ENCODE results near the gene CEP20.
"Not testable (repeated sequence)": the region's sequence is repeated elsewhere in the genome, so short reads cannot be mapped to it uniquely, and the experiment has no call there.

CEP20 gene, protein sequence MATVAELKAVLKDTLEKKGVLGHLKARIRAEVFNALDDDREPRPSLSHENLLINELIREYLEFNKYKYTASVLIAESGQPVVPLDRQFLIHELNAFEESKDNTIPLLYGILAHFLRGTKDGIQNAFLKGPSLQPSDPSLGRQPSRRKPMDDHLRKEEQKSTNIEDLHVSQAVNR

GRCh38 chr16:15888072-15888976 is at the start of gene CEP20:
TSS of gene CEP20 (minus strand) at chr16:15888603. CDS start at chr16:15888585, 18 bp downstream.
- DNase-seq: peak; percentile 95

GRCh38 chr16:15936809-15937208 is 48.4 kb upstream of the CEP20 start:
- not testable (repeated sequence) for DNase-seq

DNA sequence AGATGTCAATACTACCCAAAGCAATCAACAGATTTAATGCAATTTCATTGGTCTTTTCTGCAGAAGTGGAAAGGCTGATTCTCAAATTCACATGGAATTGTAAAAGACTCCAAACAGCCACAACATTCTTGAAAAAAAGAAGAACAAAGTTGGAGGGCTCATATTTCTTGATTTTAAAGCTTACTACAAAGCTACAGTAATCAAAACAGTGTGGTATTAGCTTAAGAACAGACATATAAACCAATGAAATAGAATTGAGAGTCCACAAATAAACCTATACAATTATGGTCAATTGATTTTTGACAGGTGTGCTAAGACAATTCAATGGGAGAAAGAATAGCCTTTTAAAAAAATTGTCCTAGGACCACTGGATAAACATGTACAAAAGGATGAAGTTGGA is 46.6 kb upstream of the CEP20 start:
- no peak for DNase-seq

- no peak for DNase-seq
These were observed 45.4 kb upstream of the CEP20 start for GRCh38 chr16:15933781-15934180.

DNA sequence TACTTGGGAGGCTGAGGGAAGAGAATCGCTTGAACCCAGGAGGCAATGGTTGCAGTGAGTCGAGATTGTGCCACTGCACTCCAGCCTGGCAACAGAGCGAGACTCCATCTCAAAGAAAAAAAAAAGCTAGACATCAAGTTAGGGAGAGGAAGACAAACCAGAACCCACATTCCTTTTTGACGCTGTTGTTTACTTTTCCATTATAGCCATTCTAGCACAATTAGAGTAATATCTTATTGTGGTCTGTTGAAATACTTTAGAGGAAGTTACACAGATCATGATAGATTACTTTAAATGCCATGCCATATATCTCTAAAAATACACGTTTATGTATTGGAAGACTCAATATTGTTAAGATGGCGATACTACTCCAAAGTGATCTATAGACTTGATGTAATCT is 44.5 kb upstream of the CEP20 start:
- no peak for DNase-seq

DNA sequence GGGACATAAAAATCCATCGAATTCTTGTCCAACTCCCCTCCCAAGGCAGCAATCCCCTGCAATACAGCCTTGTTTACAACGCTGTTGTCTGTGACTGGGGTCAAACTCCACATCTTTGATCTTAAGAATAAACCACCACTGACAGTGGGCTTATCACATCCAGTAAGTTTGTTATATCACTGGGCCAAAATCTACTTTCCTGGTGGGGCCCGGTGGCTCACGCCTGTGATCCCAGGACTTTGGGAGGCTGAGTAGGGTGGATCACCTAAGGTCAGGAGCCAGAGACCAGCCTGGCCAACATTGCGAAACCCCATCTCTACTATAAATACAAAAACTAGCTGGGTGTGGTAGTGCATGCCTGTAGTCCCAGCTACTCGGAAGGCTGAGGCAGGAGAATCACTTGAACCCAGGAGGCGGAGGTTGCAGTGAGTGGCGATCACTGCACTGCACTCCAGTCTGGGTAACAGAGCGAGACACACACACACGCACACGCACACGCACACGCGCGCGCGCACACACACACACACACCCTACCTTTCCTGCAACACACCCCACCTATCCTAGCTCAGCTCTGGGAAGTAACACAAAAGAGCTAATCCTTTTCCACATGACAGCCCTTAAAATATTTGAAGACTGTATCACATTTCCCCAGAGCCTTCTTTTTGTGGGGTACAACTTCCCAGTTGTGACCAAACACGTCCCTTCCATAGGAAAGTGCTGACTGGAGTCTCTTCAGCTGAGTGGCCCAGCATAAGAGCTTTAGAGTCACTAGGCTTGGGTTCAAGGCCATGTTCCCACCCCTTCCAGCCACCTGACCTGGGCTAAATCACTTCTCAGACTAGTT is 40.1 kb upstream of the CEP20 start:
- DNase-seq: no peak

GRCh38 chr16:15925631-15926030 is 37.2 kb upstream of the CEP20 start:
- no peak for DNase-seq

GRCh38 chr16:15924996-15925395 is 36.6 kb upstream of the CEP20 start:
- no peak for DNase-seq

GRCh38 chr16:15919331-15919730 is 30.9 kb upstream of the CEP20 start:
- no peak for DNase-seq

- not testable (repeated sequence) for DNase-seq
These were observed 29.9 kb upstream of the CEP20 start for GRCh38 chr16:15918314-15918713.

GRCh38 chr16:15916323-15916722 is 27.9 kb upstream of the CEP20 start:
- no peak for DNase-seq

DNA sequence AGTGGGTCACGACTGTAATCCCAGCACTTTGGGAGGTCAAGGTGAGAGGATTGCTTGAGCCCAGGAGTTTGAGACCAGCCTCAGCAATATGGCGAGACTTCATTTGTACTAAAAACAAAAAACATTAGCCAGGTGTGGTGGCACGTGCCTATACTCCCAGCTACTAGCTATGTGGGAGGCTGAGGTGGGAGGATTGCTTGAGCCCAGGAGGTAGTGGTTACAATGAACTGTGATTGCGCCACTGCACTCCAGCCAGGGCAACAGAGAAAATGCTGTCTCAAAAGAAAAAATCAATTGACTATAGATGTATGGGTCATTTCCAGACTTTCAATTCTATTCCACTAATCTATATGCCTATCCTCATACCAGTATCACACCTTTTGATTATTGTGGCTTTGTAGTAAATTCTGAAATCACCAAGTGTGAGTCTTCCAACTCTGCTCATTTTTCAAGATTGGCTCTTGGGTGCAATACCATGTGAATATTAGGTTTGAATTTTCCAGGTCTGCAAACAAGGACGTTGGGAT is 27.2 kb upstream of the CEP20 start:
- no peak for DNase-seq

- no peak for DNase-seq
These were observed 24.8 kb upstream of the CEP20 start for GRCh38 chr16:15913046-15913698.

GRCh38 chr16:15911198-15911597 is 22.8 kb upstream of the CEP20 start:
- DNase-seq: no peak

- DNase-seq: no peak
These were observed 19.6 kb upstream of the CEP20 start for GRCh38 chr16:15907863-15908478.

DNA sequence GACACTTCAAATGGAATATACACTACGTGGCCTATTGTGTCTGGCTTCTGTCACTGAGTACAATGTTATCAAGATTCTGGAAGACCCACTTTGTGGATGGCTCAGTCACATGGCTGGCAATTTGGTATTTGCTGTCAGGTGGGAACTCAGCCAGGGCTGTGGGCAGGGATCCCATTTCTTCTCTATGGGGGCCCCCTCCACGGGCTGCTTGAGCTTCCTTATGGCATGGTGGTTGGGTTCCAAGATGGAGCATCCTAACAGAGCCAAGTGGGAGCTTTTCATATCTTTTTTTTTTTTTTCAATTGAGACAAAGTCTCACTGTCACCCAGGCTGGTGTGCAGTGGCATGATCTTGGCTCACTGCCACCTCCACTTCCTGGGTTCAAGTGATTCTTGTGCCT is 18.0 kb upstream of the CEP20 start:
- DNase-seq: no peak

DNA sequence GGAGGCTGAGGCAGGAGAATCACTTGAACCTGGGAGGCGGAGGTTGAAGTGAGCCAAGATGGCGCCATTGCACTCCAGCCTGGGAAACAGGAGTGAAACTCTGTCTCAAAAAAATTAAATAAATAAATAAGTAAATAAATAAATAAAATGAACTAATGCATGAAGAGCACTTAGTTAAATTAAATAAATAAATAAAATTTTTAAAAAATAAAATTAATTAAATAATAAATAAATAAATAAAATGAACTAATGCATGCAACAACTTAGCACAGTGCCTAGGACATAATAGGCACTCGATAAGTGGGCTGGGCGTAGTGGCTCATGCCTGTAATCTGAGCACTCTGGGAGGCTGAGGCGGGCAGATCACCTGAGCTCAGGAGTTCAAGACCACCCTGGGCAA is 15.6 kb upstream of the CEP20 start:
- DNase-seq: no peak

DNA sequence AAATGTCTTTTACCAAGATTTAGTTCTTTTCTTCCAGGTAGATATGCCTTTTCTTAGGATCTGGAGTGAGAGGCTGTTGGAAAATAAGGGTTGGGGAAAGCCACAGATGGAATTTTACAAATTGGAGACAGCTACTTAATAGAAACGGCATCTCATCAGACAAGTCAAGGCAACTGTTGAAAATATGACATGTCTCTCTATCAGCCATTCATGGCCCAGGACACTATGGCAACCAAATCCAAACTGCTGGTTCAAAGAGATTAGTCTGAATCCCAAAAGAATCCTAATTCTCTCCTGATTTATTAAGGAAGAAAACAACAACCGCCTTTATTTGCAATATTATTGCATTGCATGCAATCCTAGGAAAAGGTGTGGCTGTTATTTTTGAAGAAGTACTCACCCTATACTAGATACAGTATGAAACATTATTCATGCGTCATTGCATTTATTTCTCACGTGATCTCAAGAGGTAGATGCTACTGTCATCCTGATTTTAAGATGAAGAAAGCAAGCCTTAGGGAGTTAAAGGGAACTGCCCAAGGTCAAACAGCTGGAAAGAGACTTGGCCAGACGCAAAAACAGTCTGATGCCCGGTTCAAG is 12.6 kb upstream of the CEP20 start:
- no peak for DNase-seq

DNA sequence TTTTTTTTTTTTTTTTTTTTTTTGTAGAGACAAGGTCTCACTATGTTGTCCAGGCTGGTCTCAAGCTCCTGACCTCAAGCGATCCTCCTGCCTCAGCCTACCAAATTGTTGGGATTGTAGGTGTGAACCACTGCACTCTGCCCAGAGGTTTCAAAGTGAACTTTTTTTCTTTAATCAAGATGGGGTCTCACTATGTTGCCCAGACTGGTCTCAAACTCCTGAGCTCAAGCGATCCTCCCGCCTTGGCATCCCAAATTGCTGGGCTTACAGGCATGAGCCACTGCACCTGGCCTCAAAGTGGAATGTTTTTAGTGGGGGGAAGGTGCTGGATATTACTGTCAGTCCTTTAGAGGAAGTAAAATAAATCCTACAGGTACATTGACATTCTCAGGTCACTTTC is 12.0 kb upstream of the CEP20 start:
- no peak for DNase-seq

DNA sequence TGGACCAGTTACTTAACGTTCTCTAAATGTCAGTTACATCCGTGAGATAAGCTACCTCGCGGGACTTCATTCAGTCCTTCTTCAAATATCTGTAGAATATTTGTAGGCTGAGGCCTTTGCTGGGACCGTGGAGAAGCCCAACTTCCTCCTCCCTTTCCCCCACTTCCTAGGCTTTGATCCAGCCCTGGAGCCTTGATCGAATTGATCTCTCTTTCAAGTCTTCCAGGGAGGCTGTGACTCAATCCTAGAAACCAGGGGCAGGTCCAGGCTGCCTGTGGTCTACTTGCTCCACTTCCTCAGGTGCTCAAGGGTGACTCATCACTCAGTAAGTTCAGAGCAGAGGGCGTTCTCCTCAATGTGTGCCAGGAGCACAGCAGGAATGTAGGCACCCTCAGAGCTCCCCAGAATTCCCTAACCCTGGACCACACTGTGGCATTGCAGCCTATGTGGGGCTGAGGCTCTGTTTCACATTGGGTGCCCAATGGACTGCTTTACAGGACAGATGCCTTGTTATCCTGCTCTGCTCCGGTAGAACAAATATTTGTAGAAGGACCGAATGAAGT is 11.2 kb upstream of the CEP20 start:
- DNase-seq: no peak

GRCh38 chr16:15898654-15899053 is 10.3 kb upstream of the CEP20 start:
- no peak for DNase-seq

All from NCI-H1694 treated with DMSO at 0.1 percent for 48 hours (cell line).